HepG2 (cell line): ENCODE measurements around the gene OR6B2. TPM values are rescaled to one million over a fixed set of nuclear protein-coding genes. Genes with fewer than 3 reads are reported as not detected.

Experiments
- ATAC-seq: fragments of 200-7000 bp; cut with Tn5 transposase; 3 replicates; pipeline ENCODE4 v1.9.1; 2020; ENCODE audit warnings: mild to moderate bottlenecking, moderate library complexity
- BruUV-seq: library from RNA; stranded (reverse); fragments of 400-500 nt; replicated peaks from 2 replicates; lab custom pipeline; 2021; lab: Mats Ljungman, UMichigan
- CTCF ChIA-PET: fragments of 300-600 bp; formaldehyde crosslinking; extraction: SDS; loops from one replicate; lab custom pipeline; 2021; ENCODE audit warnings: low total read pairs, inconsistent platforms, low intra/inter-chr PET ratio; lab: Yijun Ruan, JAX
- POLR2A ChIA-PET: fragments of 350-600 bp; sonication (Branson Sonifier 250); formaldehyde crosslinking; loops from one replicate; lab custom pipeline; 2020; ENCODE audit warnings: antibody characterized with exemption, inconsistent platforms; lab: Yijun Ruan, JAX
- DNase-seq: peaks from one replicate; pipeline ENCODE4 v3.0.0-alpha.2; 2015; ENCODE audit warnings: low spot score
- FAIRE-seq: peaks from 3 replicates; lab custom pipeline; 2011; peaks lifted over from hg19 to GRCh38; lab: Jason Lieb, UNC
- H2AFZ ChIP-seq: one replicate; pipeline ENCODE4 v1.6.1; 2011; ENCODE audit warnings: low read length, inconsistent platforms
- H3K27ac ChIP-seq: fragments of 300-600 bp; 3 replicates; pipeline ENCODE4 v1.8.0; 2011; ENCODE audit warnings: mixed run types, mild to moderate bottlenecking, mixed read lengths, low read length, inconsistent platforms; ENCODE audit not compliant: insufficient read depth; ENCODE audit errors: extremely low read length
- H3K27me3 ChIP-seq, 2 experiments: fragments of 200-600 bp in 1 of 2; 2 replicates in 1 of 2; 3 replicates in 1 of 2; pipeline versions ENCODE4 v1.6.0 to v1.8.0; 2011; ENCODE audit warnings: low read length in 2 of 2, mild to moderate bottlenecking in 2 of 2, moderate library complexity in 2 of 2, inconsistent platforms in 1 of 2; ENCODE audit not compliant: insufficient read depth in 2 of 2, control insufficient read depth in 1 of 2
- H3K36me3 ChIP-seq, 2 experiments: fragments of 200-600 bp in 1 of 2; replicated peaks in 1 of 2; 2 replicates in 1 of 2; 3 replicates in 1 of 2; pipeline versions ENCODE4 v1.5.1 to v1.8.0; 2011; ENCODE audit warnings: low read length in 2 of 2, inconsistent platforms in 1 of 2; ENCODE audit not compliant: insufficient read depth in 2 of 2, control insufficient read depth in 1 of 2
- H3K4me1 ChIP-seq: 2 replicates; pipeline ENCODE4 v1.5.1; 2012; ENCODE audit warnings: low read length, inconsistent platforms; ENCODE audit not compliant: insufficient read depth
- H3K4me2 ChIP-seq: 2 replicates; pipeline ENCODE4 v1.6.0; 2011; ENCODE audit warnings: low read depth, low read length, inconsistent platforms
- H3K4me3 ChIP-seq, 3 experiments: fragments of 200-600 bp in 1 of 3; sonication (generic), shearing (Covaris generic) in 1 of 3; replicated peaks in 1 of 3; 2 replicates each; pipeline ENCODE4 v1.5.1; 2011 to 2016; ENCODE audit warnings: low read length in 3 of 3, inconsistent platforms in 2 of 3, low read depth in 2 of 3, mild to moderate bottlenecking in 2 of 3, control low read depth in 1 of 3, mixed read lengths in 1 of 3; ENCODE audit not compliant: insufficient read depth in 1 of 3
- H3K79me2 ChIP-seq: one replicate; pipeline ENCODE4 v1.6.1; 2011; ENCODE audit warnings: low read length, inconsistent platforms; ENCODE audit not compliant: insufficient read depth
- H3K9ac ChIP-seq: 2 replicates; pipeline ENCODE4 v1.6.0; 2011; ENCODE audit warnings: mild to moderate bottlenecking, low read depth, low read length, inconsistent platforms; ENCODE audit not compliant: insufficient read depth
- H3K9me3 ChIP-seq: 2 replicates; pipeline ENCODE4 v1.5.1; 2012; ENCODE audit warnings: mild to moderate bottlenecking, low read length
- H4K20me1 ChIP-seq: 2 replicates; pipeline ENCODE4 v1.6.0; 2011; ENCODE audit warnings: inconsistent platforms, mild to moderate bottlenecking, low read length, moderate library complexity; ENCODE audit not compliant: insufficient read depth
- FOXK2 ChIP-seq: fragments of 450-650 bp; IDR thresholded peaks from 2 replicates; pipeline ENCODE4 v1.6.1; 2016
- GFI1 ChIP-seq: sonication (generic); formaldehyde crosslinking; IDR thresholded peaks from 2 replicates; pipeline ENCODE4 v1.5.0; 2020; ENCODE audit warnings: missing genetic modification reagents, mild to moderate bottlenecking, borderline replicate concordance
- HNF4A ChIP-seq: sonication (generic); formaldehyde crosslinking; IDR thresholded peaks from 2 replicates; pipeline ENCODE4 v1.4.0; 2020; ENCODE audit warnings: missing genetic modification reagents
- NFE2 ChIP-seq: sonication (generic); formaldehyde crosslinking; IDR thresholded peaks from 2 replicates; pipeline ENCODE4 v1.4.0; 2020; ENCODE audit warnings: missing genetic modification reagents
- PHF21A ChIP-seq: sonication (generic); formaldehyde crosslinking; IDR thresholded peaks from 2 replicates; pipeline ENCODE4 v1.5.0; 2020; ENCODE audit warnings: mild to moderate bottlenecking, missing genetic modification reagents
- RNF2 ChIP-seq: fragments of 450-650 bp; conservative IDR thresholded peaks from 2 replicates; pipeline ENCODE4 v1.6.1; 2016; ENCODE audit warnings: low read depth
- TBX3 ChIP-seq: fragments of 450-650 bp; IDR thresholded peaks from 2 replicates; pipeline ENCODE4 v1.6.1; 2017; ENCODE audit warnings: antibody characterized with exemption, mild to moderate bottlenecking, inconsistent platforms, borderline replicate concordance
- XRCC5 ChIP-seq: fragments of 200-400 bp; formaldehyde crosslinking; optimal IDR thresholded peaks from 2 replicates; pipeline ENCODE3; 2017; ENCODE audit warnings: mild to moderate bottlenecking, low read length
- ZNF10 ChIP-seq: sonication (generic); formaldehyde crosslinking; IDR thresholded peaks from 2 replicates; pipeline ENCODE4 v1.4.0; 2020; ENCODE audit warnings: mild to moderate bottlenecking, low read depth, missing genetic modification reagents, borderline replicate concordance
- ZNF263 ChIP-seq: sonication (generic); formaldehyde crosslinking; IDR thresholded peaks from 2 replicates; pipeline ENCODE4 v1.4.0; 2020; ENCODE audit warnings: missing genetic modification reagents
- ZNF567 ChIP-seq: sonication (generic); formaldehyde crosslinking; IDR thresholded peaks from 2 replicates; pipeline ENCODE4 v1.8.1; 2023; ENCODE audit warnings: mild to moderate bottlenecking, missing genetic modification reagents, borderline replicate concordance
- WGBS: methylation state at CpG from one replicate; pipeline ENCODE4 v1.1.6; 2017; ENCODE audit warnings: low lambda C conversion rate; 5-methylcytosine and 5-hydroxymethylcytosine counted together
- in situ Hi-C: cut with HindIII; loops from 2 replicates; pipeline ENCODE4 v1.10.0; 2017; ENCODE audit warnings: low pct_unique_long_range_greater_than_20kb; ENCODE audit not compliant: extremely low pct_ligation_motif_present
- intact Hi-C: fragments of 100-400 bp; cut with micrococcal nuclease; formaldehyde crosslinking; loops from one replicate; pipeline ENCODE4 v1.10.0; 2022; ENCODE audit not compliant: unreplicated experiment
- polyA plus RNA-seq, 8 experiments: library from polyadenylated mRNA; depleted of rRNA in 3 of 8; stranded (reverse) in 7 of 8; unstranded in 1 of 8; fragments of >200 nt; fragmentation: Illumina TruSeq in 4 of 8; extraction: Trizol in 4 of 8; gene quantifications; 2 replicates each; pipeline versions ENCODE4 v1.2.1 to v1.2.3, GENCODE V29; 2011 to 2016; ENCODE audit warnings: low read depth in 4 of 8, missing spikeins in 1 of 8, mixed read lengths in 1 of 8; ENCODE audit not compliant: insufficient read depth in 1 of 8
- total RNA-seq, 5 experiments: library from RNA; depleted of rRNA; stranded (reverse); fragments of >200 nt; fragmentation: Illumina TruSeq; extraction: Trizol; gene quantifications; 2 replicates each; pipeline ENCODE4 v1.2.3, GENCODE V29; 2016; ENCODE audit warnings: low read depth in 1 of 5

The OR6B2 gene
- total and polyA plus RNA-seq, 2 of the 13 experiments (the other 11 are each of a cell fraction or from before 2014, with no cell fraction given): not detected

- H3K4me3 ChIP-seq: no peak overlapping the region
- H3K79me2 ChIP-seq: no peaks in the 10 kb centered on the region
- FAIRE-seq (no peak), DNase-seq (no peak)
- no peaks in the 10 kb centered on the region for H3K9me3 ChIP-seq
- CTCF ChIA-PET: no interaction called here
- POLR2A ChIA-PET: no interaction called here
- no peak for TF ChIP-seq TBX3
- TF ChIP-seq FOXK2: no peak
- TF ChIP-seq ZNF10: no peak
- no peak for TF ChIP-seq RNF2
- TF ChIP-seq ZNF567 (CRISPR knock-in tag): no peak
- TF ChIP-seq, all 625 proteins: peak for 0
- in situ Hi-C loops (no loop called here), intact Hi-C loops (no loop called here)
- Histone ChIP-seq H3K9ac (no peak overlapping the region), H3K27me3 (peaks cover 3 to 69% of the 10 kb centered on the region in 2 experiments; a peak in 4 of 5 replicates), H3K27ac (no peak overlapping the region), H3K36me3 (no peaks in the 10 kb centered on the region), H2AFZ (no peak overlapping the region), H3K4me2 (0 out of 2 replicates have a peak overlapping the region, but pooled peaks have one; percentile 5), H3K4me1 (peaks cover 11% of the 10 kb centered on the region; the same call in 1 of the 2 replicates), H4K20me1 (no peaks in the 10 kb centered on the region; the same call in 1 of the 2 replicates)
- BruUV-seq: no TSS peak
- ATAC-seq: no peak
- WGBS: under 1% methylated on average over 13 of the region's 13 CpGs
Measured at GRCh38 chr2:240055177-240055917, 25.1 kb upstream of the OR6B2 start.

- Histone ChIP-seq H3K9me3 (no peaks in the 10 kb centered on the region), H3K4me2 (peak within 1 kb of the TSS; percentile 22), H3K27ac (no peak within 1 kb of the TSS), H3K9ac (no peak within 1 kb of the TSS), H3K79me2 (no peaks in the 10 kb centered on the region), H3K36me3 (no peaks in the 10 kb centered on the region), H3K4me1 (peaks cover 11% of the 10 kb centered on the region; the same call in 1 of the 2 replicates), H2AFZ (no peak within 1 kb of the TSS), H3K4me3 (no peak within 1 kb of the TSS; a peak in 1 of 6 replicates), H3K27me3 (peaks cover 3 to 84% of the 10 kb centered on the region in 2 experiments; a peak in 4 of 5 replicates), H4K20me1 (no peaks in the 10 kb centered on the region; the same call in 1 of the 2 replicates)
- CTCF ChIA-PET: no interaction called here
- TF ChIP-seq GFI1 (CRISPR knock-in tag) (peak; percentile 74; the same call in 1 of the 2 replicates), XRCC5 (peak; percentile 20), PHF21A (CRISPR knock-in tag) (peak; percentile 33; the same call in 1 of the 2 replicates), NFE2 (no peak), HNF4A (CRISPR knock-in tag) (peak; percentile 44), ZNF263 (peak; percentile 88)
- in situ Hi-C loops (no loop called here), intact Hi-C loops (no loop called here)
- ATAC-seq (peak; percentile 81), DNase-seq (no peak), FAIRE-seq (no peak)
- POLR2A ChIA-PET: no interaction called here
- no TSS peak for BruUV-seq
- WGBS: 9% methylated on average over 27 of the region's 28 CpGs
Measured at GRCh38 chr2:240053173-240054155, 23.2 kb upstream of the OR6B2 start, which contains the start of gene OR6B3. Gene OR6B3, minus strand, starts transcription at chr2:240053521.
